SU-DHL-6 (cell line): Measurements from ENCODE around the gene MGRN1.

ENCODE experiments used
- EZH2phosphoT487 ChIP-seq: fragments of 200-600 bp; sonication (generic), shearing (Covaris generic); conservative IDR thresholded peaks from 2 replicates; pipeline ENCODE4 v1.6.1; 2018; ENCODE audit warnings: mild to moderate bottlenecking, antibody characterized with exemption, low read length, moderate library complexity, mixed read lengths
- TF ChIP-seq, protein P1 (sequence below): fragments of 200-600 bp; sonication (generic); IDR thresholded peaks from one replicate; pipeline ENCODE4 v1.5.1; 2017; ENCODE audit warnings: antibody characterized with exemption, mild to moderate bottlenecking, low read length, moderate library complexity; ENCODE audit not compliant: insufficient read depth, poor library complexity, severe bottlenecking

DNA sequence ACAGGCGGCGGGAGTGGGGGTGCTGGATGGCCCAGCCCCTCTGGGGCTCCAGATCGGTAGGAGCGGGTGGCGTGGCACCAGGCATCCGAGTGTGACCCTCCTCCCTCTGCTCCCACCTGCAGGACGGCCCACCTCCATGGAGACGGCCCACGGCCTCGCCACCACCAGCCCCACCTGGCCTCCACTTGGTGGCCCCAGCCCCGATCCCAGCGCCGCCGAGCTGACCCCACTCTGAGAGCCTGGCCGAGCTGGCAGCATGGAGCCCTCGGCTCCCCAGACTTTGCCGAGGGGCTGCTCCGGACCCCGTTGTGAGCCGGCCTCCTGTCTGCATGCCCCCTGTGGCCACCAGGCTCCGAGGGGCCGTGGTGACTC, 64.0 kb downstream of the MGRN1 start:
- TF ChIP-seq, protein P1, sequence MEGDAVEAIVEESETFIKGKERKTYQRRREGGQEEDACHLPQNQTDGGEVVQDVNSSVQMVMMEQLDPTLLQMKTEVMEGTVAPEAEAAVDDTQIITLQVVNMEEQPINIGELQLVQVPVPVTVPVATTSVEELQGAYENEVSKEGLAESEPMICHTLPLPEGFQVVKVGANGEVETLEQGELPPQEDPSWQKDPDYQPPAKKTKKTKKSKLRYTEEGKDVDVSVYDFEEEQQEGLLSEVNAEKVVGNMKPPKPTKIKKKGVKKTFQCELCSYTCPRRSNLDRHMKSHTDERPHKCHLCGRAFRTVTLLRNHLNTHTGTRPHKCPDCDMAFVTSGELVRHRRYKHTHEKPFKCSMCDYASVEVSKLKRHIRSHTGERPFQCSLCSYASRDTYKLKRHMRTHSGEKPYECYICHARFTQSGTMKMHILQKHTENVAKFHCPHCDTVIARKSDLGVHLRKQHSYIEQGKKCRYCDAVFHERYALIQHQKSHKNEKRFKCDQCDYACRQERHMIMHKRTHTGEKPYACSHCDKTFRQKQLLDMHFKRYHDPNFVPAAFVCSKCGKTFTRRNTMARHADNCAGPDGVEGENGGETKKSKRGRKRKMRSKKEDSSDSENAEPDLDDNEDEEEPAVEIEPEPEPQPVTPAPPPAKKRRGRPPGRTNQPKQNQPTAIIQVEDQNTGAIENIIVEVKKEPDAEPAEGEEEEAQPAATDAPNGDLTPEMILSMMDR, result no peak
- TF ChIP-seq EZH2phosphoT487, result no peak
